GM18499 (cell line): ENCODE measurements around the gene XXYLT1.

Experiments used
- ATAC-seq: cut with Tn5 transposase; IDR thresholded peaks from one replicate; pipeline ENCODE4 v1.9.1; 2021; ENCODE audit warnings: moderate number of reproducible peaks; ENCODE audit not compliant: insufficient read depth, unreplicated experiment

Gene XXYLT1

GRCh38 chr3:195209083-195209846 lies 61.7 kb downstream of the XXYLT1 start:
- no peak for ATAC-seq

DNA sequence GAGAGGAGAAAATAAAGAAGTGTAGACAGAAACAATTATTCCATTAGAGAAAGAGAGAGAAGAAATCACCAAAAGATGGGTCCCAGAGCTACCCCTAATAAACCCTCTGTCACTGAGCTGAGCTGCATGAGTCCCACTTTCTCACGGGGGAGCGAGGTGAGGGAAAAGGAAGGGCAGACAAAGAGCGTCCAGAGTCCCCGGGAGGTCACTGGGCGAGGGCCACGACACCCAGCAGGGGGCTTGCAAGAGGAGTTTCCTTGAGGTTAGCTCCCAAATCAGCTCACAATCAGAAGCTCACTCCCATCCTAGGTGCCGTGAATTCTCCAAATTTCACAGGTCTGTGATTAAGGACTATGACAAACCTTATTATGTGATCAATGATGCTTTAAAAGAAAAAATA lies 62.3 kb downstream of the XXYLT1 start:
- no peak for ATAC-seq

DNA sequence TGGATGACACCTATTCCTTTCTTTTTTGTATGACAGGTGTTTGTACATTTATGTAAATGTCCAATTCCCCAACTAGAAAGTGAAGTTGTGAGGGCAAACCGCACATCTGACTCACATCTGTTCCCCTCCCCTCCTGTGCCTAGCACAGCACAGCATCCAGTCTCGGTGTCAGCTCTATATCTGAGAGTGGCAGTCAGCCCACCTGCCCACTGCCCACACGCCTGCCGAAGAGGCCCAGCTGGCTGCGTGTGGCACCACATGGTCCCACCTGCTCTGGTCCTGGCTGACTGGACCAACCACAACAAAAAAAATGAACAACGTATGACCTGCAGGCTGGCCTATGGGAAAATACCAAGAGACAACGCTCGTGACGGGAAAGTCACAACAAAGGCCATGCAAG lies 62.8 kb downstream of the XXYLT1 start:
- no peak for ATAC-seq

GRCh38 chr3:195207731-195208130 lies 63.2 kb downstream of the XXYLT1 start:
- ATAC-seq: no peak

- ATAC-seq: no peak
These were observed 63.9 kb downstream of the XXYLT1 start for GRCh38 chr3:195207056-195207455.

DNA sequence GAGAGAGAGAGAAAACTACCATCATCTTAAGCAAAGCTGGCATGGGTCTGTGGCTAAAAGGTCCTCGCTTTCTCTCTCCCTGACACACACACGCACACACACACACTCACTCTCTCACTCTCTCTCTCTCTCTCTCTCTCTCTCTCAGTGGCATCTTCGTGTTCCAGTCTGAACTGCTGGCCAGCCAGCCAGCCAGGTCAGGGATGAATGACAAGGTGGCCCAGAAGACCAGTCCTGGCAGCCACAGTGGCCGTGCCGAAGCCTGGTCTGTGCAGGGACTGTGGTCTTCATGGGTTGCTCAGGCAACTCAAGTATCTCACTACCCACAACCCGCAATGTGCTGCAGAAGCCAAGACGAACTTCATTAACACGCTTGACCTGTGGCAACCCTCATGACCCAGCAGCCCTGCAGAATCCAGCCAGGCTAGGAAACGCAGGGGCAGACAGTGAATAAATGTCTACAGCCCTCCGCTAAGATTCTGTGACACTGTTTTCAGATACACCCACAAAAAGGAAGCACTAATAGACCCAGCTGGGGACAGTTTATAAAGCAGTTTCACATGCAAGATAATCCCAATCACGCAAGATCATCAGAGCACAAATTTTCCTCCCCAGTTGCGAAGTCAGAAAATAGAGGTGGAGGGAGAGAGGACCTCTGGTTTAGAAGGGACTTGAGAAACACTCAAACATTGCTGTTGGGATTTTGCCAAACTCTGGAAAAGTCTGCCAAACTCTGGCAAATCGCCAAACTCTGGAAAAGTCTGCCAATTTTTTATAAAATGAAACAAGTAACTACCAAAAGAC lies 66.4 kb downstream of the XXYLT1 start:
- ATAC-seq: no peak

GRCh38 chr3:195203606-195204005 lies 67.4 kb downstream of the XXYLT1 start:
- ATAC-seq: no peak

DNA sequence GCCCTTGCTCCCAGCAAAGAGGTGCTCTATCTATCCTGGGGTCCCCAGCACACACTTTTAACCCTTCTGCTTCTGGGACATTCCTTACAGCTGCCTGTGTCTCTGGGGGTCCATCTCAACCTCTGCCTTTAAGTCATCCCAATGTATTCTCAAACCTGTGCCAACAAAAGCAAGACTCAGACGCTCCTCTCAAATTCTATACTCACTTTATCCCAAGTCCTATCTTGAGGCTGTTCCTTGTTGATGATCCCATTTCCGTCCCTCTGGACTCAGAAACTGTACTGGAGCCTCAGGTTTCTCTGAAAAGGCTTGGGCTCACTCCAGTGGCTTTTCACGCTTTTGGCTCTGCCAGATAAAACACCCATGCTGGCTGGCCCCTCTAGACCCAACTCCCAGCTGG lies 69.7 kb downstream of the XXYLT1 start:
- no peak for ATAC-seq

DNA sequence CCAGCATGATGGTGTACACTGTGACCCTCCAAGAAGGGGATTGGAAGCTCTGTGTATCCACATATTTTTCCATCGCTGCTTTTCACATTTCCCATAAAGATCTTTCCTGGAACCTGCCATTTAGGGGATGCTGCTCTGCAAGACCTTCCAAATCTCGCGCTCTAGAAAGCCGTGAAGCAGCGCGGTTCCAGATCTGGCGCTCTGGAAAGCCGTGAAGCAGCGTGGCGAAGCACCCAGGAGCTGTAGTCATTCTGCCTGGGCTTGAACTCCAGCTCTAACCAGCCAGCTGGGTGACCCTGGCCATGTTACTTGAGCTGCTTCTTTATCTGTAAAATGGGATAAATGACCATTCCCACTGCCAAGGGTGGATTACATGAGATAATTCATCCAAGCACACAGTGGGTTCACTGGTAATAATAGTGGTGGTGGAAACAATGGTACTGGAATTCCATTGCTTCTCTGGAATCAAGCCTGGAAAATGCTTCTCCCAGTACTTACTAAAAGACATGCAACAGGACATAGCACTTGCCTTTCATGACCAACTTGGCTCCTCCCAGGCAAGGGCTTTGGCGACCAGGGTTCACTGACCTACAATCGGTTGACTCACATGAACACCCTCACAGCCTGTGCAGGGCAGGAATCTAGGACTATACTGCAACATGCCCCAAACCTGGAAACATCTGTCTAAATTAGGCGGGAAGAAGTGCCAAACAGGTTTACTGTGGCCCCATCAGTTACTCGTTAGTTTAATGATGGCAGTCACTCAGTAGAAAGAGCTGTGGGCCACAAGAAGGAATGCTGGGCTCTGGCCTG lies 70.7 kb downstream of the XXYLT1 start:
- no peak for ATAC-seq

GRCh38 chr3:195198426-195199346 lies 72.3 kb downstream of the XXYLT1 start:
- ATAC-seq: no peak

GRCh38 chr3:195197765-195198425 lies 73.1 kb downstream of the XXYLT1 start:
- ATAC-seq: no peak

DNA sequence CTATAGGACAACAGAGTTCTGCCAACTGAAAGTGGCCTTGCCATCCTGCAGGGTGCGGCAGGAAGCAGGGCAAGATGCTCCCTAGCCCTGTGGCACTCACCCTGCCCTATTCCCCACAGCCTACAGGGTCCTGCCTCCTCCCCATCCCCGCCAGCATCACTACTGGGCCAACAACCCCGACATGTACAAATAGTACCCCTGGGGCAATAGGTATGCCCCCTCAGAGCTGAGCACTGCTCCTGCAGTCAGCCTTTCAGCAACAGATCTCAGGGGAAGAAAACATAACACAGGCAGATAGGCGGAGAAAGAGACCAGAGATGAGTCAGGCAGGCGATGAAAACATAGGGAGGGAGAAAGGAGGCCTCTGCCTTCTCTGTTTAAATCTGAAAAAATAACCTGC lies 74.7 kb downstream of the XXYLT1 start:
- ATAC-seq: no peak

DNA sequence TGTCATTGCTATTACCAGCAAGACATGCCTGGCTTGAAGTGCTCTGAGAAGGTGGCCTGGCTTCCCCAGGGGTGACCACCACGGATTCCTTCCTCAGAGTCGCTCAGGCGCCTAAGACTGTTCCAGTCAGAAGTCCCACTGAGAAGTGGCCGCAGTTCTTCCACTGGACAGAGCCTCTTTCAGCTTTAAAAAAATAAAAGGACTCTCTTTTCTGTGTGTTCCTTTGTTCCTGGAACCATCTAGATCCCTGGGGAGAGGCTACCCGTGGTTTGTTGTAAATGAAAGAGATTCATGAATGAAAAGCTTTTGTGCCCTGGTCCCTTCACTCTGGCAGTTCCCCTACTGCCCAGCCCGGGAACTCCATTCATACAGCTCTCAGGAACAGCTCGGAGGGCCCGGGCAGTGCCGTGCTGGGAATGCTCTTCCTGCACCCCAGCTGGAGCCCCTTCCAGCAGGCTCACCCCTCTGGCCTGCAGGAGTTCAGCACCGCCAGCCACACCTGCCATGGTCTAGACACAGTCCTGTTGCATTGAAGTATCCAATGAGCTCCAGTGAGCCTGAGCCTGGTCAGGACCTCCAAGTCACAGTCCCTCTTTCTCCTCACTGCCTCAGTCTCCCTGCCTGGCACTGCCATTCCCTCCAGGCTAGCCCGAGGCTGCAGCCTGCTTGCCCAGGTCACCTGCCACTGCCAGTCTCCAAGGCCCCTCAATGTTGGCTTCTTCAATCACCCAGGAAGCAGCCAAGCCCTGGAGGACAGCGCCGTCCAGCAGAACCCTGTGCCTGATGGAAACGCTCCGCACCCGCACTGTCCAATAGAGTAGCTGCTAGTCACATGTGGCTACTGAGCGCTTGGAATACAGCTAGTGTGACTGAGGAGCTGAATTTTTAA lies 75.4 kb downstream of the XXYLT1 start:
- no peak for ATAC-seq

DNA sequence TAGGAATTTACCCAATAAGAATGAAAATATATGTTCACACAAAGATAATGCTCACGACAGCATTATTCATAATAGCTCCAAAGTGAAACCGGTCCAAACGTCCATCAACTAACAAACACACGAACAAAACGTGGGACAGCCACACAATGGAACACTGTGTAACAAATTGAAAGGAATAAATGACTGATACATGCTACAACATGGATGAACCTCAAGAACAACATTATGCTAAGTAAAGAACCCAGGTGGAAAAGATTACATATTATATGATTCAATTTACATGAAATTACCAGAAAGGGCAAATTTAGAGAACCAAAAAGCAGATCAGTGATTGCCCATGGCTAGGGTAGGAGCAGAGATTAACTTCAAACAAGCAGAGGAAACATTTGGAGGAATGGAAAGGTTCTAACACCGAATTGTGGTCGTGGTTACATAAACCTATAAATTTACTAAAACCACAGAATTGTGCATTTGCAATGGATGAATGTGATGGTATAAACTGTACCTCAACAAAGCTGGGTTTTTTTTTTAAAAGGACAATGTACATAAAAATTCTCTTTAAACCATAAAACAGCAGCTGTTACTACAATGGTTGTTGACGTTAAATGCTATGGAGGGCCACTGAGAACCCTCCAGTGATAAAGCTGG lies 76.3 kb downstream of the XXYLT1 start:
- ATAC-seq: no peak

GRCh38 chr3:195191580-195191979 lies 79.4 kb downstream of the XXYLT1 start:
- ATAC-seq: no peak

DNA sequence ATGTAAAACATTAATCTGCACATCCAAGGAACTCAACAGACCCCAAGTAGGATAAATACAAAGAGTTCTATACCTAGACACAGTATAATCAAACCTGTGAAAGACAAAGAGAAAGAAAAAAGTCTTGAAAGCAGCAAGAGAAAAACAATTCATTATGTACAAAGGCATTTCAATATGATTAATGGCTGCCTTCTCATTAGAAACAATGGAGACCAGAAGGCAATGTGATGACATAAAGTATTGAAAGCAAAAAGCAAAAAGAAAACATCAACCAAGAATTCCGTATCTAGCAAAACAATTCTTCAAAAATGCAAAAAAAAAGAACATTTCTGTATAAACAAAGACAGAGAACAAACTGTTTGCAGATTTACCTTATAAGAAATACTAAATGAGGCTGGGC lies 81.1 kb downstream of the XXYLT1 start:
- ATAC-seq: no peak

GRCh38 chr3:195188426-195188927 lies 82.5 kb downstream of the XXYLT1 start:
- ATAC-seq: no peak
